Type B pancreatic cell (in vitro differentiated cells): Measurements from ENCODE around the gene MYBPC2. TPM values are rescaled to one million over a fixed set of nuclear protein-coding genes. Genes with fewer than 3 reads are reported as not detected.

Experiments
- DNase-seq: peaks from one replicate; pipeline ENCODE4 v3.0.0; 2021; ENCODE audit warnings: mixed read lengths; ENCODE audit not compliant: unreplicated experiment; ENCODE audit errors: extremely low spot score
- H3K27ac Mint-ChIP-seq: 2 replicates; pipeline ENCODE4 v1.8.0; 2021; ENCODE audit warnings: mild to moderate bottlenecking, mixed read lengths
- H3K27me3 Mint-ChIP-seq: 2 replicates; pipeline ENCODE4 v1.8.0; 2021; ENCODE audit warnings: mixed read lengths
- H3K36me3 Mint-ChIP-seq: 2 replicates; pipeline ENCODE4 v1.8.0; 2021; ENCODE audit warnings: mixed read lengths
- H3K4me1 Mint-ChIP-seq: one replicate; pipeline ENCODE4 v1.8.0; 2021; ENCODE audit warnings: mixed read lengths; ENCODE audit not compliant: unreplicated experiment
- H3K4me3 Mint-ChIP-seq: 2 replicates; pipeline ENCODE4 v1.8.0; 2021; ENCODE audit warnings: mild to moderate bottlenecking, mixed read lengths
- H3K9me3 Mint-ChIP-seq: 2 replicates; pipeline ENCODE4 v1.8.0; 2021; ENCODE audit warnings: mixed read lengths
- total RNA-seq: library from RNA; stranded (reverse); gene quantifications from 2 replicates; pipeline ENCODE4 v1.2.1, GENCODE V29; 2021; ENCODE audit warnings: low replicate concordance
- TF ChIP-seq, protein P1 (sequence below): fragments of 200-600 bp; sonication (generic); conservative IDR thresholded peaks from 2 replicates; pipeline ENCODE4 v1.5.0; 2021; ENCODE audit warnings: antibody characterized with exemption, mild to moderate bottlenecking

The MYBPC2 gene
- total RNA-seq, 1 donor from 2014 or later: 0.12 TPM

DNA sequence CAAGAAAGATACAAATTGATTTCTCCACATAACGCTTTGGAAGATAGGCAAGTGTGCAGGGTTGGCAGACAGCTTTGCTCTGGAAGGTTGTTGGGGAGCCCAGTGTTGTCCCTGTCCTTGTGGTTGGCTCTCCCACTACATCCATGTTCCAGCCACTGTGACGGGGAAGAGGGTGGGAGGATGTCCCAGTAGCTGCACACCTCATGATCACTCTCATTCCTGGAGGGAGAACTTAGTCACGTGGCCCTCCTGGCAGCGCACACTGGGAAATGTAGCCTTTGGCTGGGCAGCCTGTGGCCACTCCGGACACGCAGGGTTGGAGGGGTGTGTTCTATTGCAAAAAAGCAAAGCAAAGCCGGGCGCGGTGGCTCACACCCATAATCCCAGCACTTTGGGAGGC lies 38.7 kb upstream of the MYBPC2 start:
- H3K27ac Mint-ChIP-seq: no peak overlapping the region
- TF ChIP-seq, protein P1, sequence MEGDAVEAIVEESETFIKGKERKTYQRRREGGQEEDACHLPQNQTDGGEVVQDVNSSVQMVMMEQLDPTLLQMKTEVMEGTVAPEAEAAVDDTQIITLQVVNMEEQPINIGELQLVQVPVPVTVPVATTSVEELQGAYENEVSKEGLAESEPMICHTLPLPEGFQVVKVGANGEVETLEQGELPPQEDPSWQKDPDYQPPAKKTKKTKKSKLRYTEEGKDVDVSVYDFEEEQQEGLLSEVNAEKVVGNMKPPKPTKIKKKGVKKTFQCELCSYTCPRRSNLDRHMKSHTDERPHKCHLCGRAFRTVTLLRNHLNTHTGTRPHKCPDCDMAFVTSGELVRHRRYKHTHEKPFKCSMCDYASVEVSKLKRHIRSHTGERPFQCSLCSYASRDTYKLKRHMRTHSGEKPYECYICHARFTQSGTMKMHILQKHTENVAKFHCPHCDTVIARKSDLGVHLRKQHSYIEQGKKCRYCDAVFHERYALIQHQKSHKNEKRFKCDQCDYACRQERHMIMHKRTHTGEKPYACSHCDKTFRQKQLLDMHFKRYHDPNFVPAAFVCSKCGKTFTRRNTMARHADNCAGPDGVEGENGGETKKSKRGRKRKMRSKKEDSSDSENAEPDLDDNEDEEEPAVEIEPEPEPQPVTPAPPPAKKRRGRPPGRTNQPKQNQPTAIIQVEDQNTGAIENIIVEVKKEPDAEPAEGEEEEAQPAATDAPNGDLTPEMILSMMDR: no peak

DNA sequence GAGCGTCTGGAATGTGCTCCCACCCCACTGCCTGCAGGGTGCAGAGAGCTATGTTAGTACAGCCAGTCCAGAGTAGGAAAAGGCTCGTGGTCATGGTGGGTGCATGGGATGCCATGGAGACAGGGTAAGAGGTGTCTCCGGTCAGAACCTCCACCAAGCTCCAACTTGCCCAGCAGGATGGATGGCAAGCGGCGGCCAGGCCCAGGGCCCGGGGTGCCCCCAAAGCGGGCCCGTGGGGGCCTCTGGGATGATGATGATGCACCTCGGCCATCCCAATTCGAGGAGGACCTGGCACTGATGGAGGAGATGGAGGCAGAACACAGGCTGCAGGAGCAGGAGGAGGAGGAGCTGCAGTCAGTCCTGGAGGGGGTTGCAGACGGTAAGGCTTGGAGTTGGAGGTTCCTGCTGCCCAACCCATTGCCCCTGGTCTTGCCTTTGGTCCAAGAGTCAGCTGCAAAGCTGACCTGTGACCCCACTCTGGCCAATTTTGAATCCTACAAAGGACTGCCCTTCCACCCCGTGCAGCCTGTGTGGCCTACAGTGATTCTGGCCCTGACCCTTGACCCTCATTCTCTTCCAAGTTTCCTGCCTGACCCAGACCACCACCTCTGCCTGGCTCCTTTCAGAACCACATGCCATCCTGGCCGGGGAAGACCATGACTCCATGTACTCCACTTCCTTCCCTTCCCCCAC lies 33.9 kb upstream of the MYBPC2 start:
- Mint-ChIP-seq H3K4me3 (no peak overlapping the region), H3K9me3 (no peaks in the 10 kb centered on the region), H3K4me1 (peaks cover 4% of the 10 kb centered on the region), H3K27me3 (no peaks in the 10 kb centered on the region), H3K36me3 (peaks cover 18% of the 10 kb centered on the region), H3K27ac (no peak overlapping the region)
- TF ChIP-seq, protein P1: no peak
- no peak for DNase-seq

More for the DNA sequence above, 38.7 kb upstream of the MYBPC2 start:
- Mint-ChIP-seq H3K4me3 (no peak overlapping the region), H3K4me1 (peaks cover 4% of the 10 kb centered on the region), H3K36me3 (peaks cover 26% of the 10 kb centered on the region), H3K9me3 (no peaks in the 10 kb centered on the region), H3K27me3 (no peaks in the 10 kb centered on the region)
- DNase-seq: no peak

DNA sequence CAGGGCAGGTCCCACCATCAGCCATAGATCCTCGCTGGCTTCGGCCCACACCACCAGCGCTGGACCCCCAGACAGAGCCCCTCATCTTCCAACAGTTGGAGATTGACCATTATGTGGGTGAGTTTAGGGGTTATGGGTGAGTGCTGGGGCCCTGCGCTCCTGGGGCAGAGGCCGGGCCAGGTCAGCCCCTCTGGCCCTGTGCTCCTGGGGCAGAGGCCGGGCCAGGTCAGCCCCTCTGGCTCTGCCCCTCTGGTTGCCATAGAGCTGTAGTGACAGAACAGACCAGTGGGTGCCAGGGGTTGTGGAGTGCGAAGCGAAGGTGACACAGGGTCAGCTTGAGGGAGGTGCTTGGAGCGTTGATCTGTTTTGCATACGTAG lies 33.3 kb upstream of the MYBPC2 start:
- no peaks in the 10 kb centered on the region for H3K9me3 Mint-ChIP-seq
- H3K36me3 Mint-ChIP-seq: peaks cover 14% of the 10 kb centered on the region
- no peaks in the 10 kb centered on the region for H3K27me3 Mint-ChIP-seq
- no peak for DNase-seq
- H3K4me1 Mint-ChIP-seq: peaks cover 4% of the 10 kb centered on the region
- no peak overlapping the region for H3K27ac Mint-ChIP-seq
- no peak overlapping the region for H3K4me3 Mint-ChIP-seq
- TF ChIP-seq, protein P1: no peak

DNA sequence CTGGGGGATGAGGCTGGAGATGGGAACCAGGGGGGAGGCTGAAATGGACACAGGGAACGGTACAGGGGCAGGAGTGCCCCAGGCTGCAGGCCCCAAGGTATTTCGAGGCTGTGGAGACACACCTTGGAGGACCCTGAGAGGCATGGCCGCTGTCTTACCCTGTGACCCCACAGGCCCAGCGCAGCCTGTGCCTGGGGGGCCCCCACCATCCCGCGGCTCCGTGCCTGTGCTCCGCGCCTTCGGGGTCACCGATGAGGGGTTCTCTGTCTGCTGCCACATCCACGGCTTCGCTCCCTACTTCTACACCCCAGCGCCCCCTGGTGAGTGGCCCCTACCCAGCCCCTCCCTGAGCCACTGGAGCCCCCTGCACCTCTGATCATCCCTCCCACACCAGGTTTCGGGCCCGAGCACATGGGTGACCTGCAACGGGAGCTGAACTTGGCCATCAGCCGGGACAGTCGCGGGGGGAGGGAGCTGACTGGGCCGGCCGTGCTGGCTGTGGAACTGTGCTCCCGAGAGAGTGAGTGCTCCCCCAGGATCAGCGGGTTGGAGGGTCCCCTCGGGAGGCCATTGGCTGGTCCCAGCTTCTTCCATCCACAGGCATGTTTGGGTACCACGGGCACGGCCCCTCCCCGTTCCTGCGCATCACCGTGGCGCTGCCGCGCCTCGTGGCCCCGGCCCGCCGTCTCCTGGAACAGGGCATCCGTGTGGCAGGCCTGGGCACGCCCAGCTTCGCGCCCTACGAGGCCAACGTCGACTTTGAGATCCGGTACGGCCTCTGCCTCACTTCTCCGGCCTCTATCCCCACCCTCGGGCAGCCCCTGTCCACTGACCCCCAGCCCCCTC lies 30.9 kb upstream of the MYBPC2 start:
- H3K27ac Mint-ChIP-seq: no peak overlapping the region
- H3K36me3 Mint-ChIP-seq: peaks cover 14% of the 10 kb centered on the region
- peak; percentile 68 for DNase-seq
- peaks cover 4% of the 10 kb centered on the region for H3K4me1 Mint-ChIP-seq
- TF ChIP-seq, protein P1: no peak
- H3K27me3 Mint-ChIP-seq: no peaks in the 10 kb centered on the region
- H3K9me3 Mint-ChIP-seq: no peaks in the 10 kb centered on the region
- H3K4me3 Mint-ChIP-seq: no peak overlapping the region

DNA sequence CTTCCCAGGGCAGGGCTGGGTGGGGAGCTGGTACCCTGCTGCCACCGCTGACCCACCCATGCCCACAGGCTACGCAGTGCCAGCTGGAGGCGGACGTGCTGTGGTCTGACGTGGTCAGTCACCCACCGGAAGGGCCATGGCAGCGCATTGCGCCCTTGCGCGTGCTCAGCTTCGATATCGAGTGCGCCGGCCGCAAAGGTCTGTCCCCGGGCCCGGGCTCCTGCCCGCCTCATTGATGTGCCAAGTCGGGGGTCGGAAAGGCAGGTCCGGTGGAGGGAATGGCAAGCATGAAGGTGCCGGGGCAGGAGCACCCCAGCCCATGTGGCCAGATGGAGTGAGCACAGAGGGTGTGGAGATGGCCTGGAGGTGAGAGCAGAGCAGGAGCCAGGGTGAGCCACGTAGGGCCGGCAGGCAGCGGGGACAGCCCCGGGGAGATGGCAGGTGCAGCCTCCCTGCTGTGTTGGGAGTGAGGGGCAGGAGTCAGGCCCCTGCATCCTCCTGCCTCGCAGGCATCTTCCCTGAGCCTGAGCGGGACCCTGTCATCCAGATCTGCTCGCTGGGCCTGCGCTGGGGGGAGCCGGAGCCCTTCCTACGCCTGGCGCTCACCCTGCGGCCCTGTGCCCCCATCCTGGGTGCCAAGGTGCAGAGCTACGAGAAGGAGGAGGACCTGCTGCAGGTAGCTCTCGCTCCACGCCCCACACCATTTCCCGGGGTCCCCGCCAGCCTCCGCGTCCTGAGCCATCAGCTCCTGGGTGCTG lies 30.0 kb upstream of the MYBPC2 start:
- peaks cover 13% of the 10 kb centered on the region for H3K36me3 Mint-ChIP-seq
- no peak for DNase-seq

More for the DNA sequence above, 30.0 kb upstream of the MYBPC2 start:
- TF ChIP-seq, protein P1: no peak
- peaks cover 3% of the 10 kb centered on the region for H3K4me1 Mint-ChIP-seq
- no peaks in the 10 kb centered on the region for H3K27me3 Mint-ChIP-seq
- no peak overlapping the region for H3K27ac Mint-ChIP-seq
- H3K4me3 Mint-ChIP-seq: no peak overlapping the region
- no peaks in the 10 kb centered on the region for H3K9me3 Mint-ChIP-seq
